ENCODE results near the gene STAT5B. TPM values are rescaled to one million over a fixed set of nuclear protein-coding genes. Genes with fewer than 3 reads are reported as not detected.
A peak's percentile ranks its signal among the peaks of the same experiment; 100 is the strongest.

The STAT5B gene
- total RNA-seq, 1 experiment from 2014 or later = 7.1 TPM

GRCh38 chr17:42181851-42182207, 94.4 kb downstream of the STAT5B start:
- no peak for ATAC-seq
- H4K20me1 ChIP-seq (ENCODE audit: insufficient read depth) = no peaks in the 10 kb centered on the region
- H3K4me1 ChIP-seq (ENCODE audit: control insufficient read depth in 1 of 2, insufficient read depth in 2 of 2, low read length in 2 of 2) = peaks cover 14 to 27% of the 10 kb centered on the region in 2 experiments
- H3K79me2 ChIP-seq (ENCODE audit: insufficient read depth, low read length) = no peaks in the 10 kb centered on the region
- no peak overlapping the region for H3K4me3 ChIP-seq (replicated peaks in 1 of 2; ENCODE audit: low read depth in 1 of 2, low read length in 2 of 2)
- ChIA-PET POLR2A (no interaction called here), CTCF (interaction anchor here (0.5 to 1.2 kb wide), 3 partner anchors 22 to 236 kb away, joined by 3 read pairs; no protein-coding TSS in a partner anchor), RAD21 (ENCODE audit: low non-redundant PET in 1 of 2, low total read pairs in 2 of 2, uncharacterized antibody in 2 of 2, unreplicated experiment in 2 of 2) (no interaction called here)
- no peak overlapping the region for H3K4me2 ChIP-seq (ENCODE audit: low read length)
- TF ChIP-seq CTCF (IDR thresholded peaks at IDR 0.05 in 2 of 3, conservative IDR thresholded peaks at IDR 0.05 in 1 of 3; ENCODE audit: borderline replicate concordance in 1 of 3, insufficient read depth in 1 of 3, low read depth in 2 of 3, low read length in 2 of 3) (no peak), POLR2A (IDR thresholded peaks at IDR 0.05; ENCODE audit: borderline replicate concordance, extremely low read depth, insufficient read depth, insufficient read length) (no peak), ZFX (IDR thresholded peaks at IDR 0.05) (no peak), SIN3A (IDR thresholded peaks at IDR 0.05; ENCODE audit: low read depth) (no peak), JUND (IDR thresholded peaks at IDR 0.05) (no peak), POLR2AphosphoS5 (IDR thresholded peaks at IDR 0.05; ENCODE audit: low read depth, low read length) (no peak)
- H3K27me3 ChIP-seq (ENCODE audit: insufficient read depth, low read length) = no peaks in the 10 kb centered on the region
- no peaks in the 10 kb centered on the region for H3K9me3 ChIP-seq (ENCODE audit: control insufficient read depth in 1 of 2, insufficient read depth in 1 of 2, low read depth in 1 of 2, low read length in 2 of 2)
- no TSS peak for BruUV-seq (replicated peaks)
- no peak overlapping the region for H3K27ac ChIP-seq (ENCODE audit: low read depth, low read length)
- H3K9ac ChIP-seq (ENCODE audit: low read length) = no peak overlapping the region
- intact Hi-C loops (cut with micrococcal nuclease) = no loop called here
- DNase-seq (ENCODE audit: low read depth, low spot score) = no peak
- no peak overlapping the region for H2AFZ ChIP-seq (ENCODE audit: low read depth, low read length, poor library complexity, severe bottlenecking)
- no peaks in the 10 kb centered on the region for H3K36me3 ChIP-seq (ENCODE audit: control insufficient read depth in 1 of 2, insufficient read depth in 2 of 2, low read length in 2 of 2)
- no peaks in the 10 kb centered on the region for H3K9me2 ChIP-seq (ENCODE audit: insufficient read depth)

- POLR2A ChIA-PET = no interaction called here
- ATAC-seq (peak; percentile 60), DNase-seq (ENCODE audit: low read depth, low spot score) (peak; percentile 34)
- intact Hi-C loops (cut with micrococcal nuclease) = no loop called here
- Histone ChIP-seq H2AFZ (ENCODE audit: low read depth, low read length, poor library complexity, severe bottlenecking) (no peak within 1 kb of the TSS), H4K20me1 (ENCODE audit: insufficient read depth) (no peaks in the 10 kb centered on the region), H3K4me3 (replicated peaks in 1 of 2; ENCODE audit: low read depth in 1 of 2, low read length in 2 of 2) (no peak within 1 kb of the TSS), H3K9me3 (ENCODE audit: control insufficient read depth in 1 of 2, insufficient read depth in 1 of 2, low read depth in 1 of 2, low read length in 2 of 2) (no peaks in the 10 kb centered on the region), H3K4me2 (ENCODE audit: low read length) (no peak within 1 kb of the TSS), H3K27me3 (ENCODE audit: insufficient read depth, low read length) (no peaks in the 10 kb centered on the region), H3K36me3 (ENCODE audit: control insufficient read depth in 1 of 2, insufficient read depth in 2 of 2, low read length in 2 of 2) (no peaks in the 10 kb centered on the region), H3K9me2 (ENCODE audit: insufficient read depth) (no peaks in the 10 kb centered on the region), H3K79me2 (ENCODE audit: insufficient read depth, low read length) (no peaks in the 10 kb centered on the region), H3K27ac (ENCODE audit: low read depth, low read length) (no peak within 1 kb of the TSS), H3K4me1 (ENCODE audit: control insufficient read depth in 1 of 2, insufficient read depth in 2 of 2, low read length in 2 of 2) (peaks cover 14 to 27% of the 10 kb centered on the region in 2 experiments), H3K9ac (ENCODE audit: low read length) (no peak within 1 kb of the TSS)
- RAD21 ChIA-PET (ENCODE audit: low non-redundant PET in 1 of 2, low total read pairs in 2 of 2, uncharacterized antibody in 2 of 2, unreplicated experiment in 2 of 2) = no interaction called here
- CTCF ChIA-PET = interaction anchor here (0.5 to 1.2 kb wide), 3 partner anchors 21 to 236 kb away, joined by 3 read pairs; no protein-coding TSS in a partner anchor
- BruUV-seq (replicated peaks) = no TSS peak
- no peak for TF ChIP-seq SRF (IDR thresholded peaks at IDR 0.05; ENCODE audit: low read depth)
- no peak for TF ChIP-seq ATF3 (IDR thresholded peaks at IDR 0.05)
- no peak for TF ChIP-seq POLR2AphosphoS5 (IDR thresholded peaks at IDR 0.05; ENCODE audit: low read depth, low read length)
- TF ChIP-seq CBX3 (IDR thresholded peaks at IDR 0.05; ENCODE audit: low read depth) = no peak
- TF ChIP-seq MAX (IDR thresholded peaks at IDR 0.05) = peak; percentile 79
- TF ChIP-seq EZH2phosphoT487 (IDR thresholded peaks at IDR 0.05; ENCODE audit: borderline replicate concordance) = no peak
- no peak for TF ChIP-seq ZNF274 (IDR thresholded peaks at IDR 0.05; ENCODE audit: low read depth, low read length)
- no peak for TF ChIP-seq YY1 (IDR thresholded peaks at IDR 0.05; ENCODE audit: extremely low read depth, insufficient replicate concordance, low read depth, low read length)
- no peak for TF ChIP-seq POLR2A (IDR thresholded peaks at IDR 0.05; ENCODE audit: borderline replicate concordance, extremely low read depth, insufficient read depth, insufficient read length)
- TF ChIP-seq CEBPB (IDR thresholded peaks at IDR 0.05; ENCODE audit: low read depth) = no peak
- peak; percentile 41; the same call in 1 of the 2 replicates for TF ChIP-seq RAD21 (IDR thresholded peaks at IDR 0.05; ENCODE audit: low read depth)
Observed at GRCh38 chr17:42180922-42181850, 95.0 kb downstream of the STAT5B start, which contains the start of gene KCNH4. TSS of gene KCNH4 (minus strand) at chr17:42181142. CDS start at chr17:42180945, 197 bp downstream.

Measured in HCT116 (cell line).